ENCODE results near the gene BIRC2. TPM values are rescaled to one million over a fixed set of nuclear protein-coding genes. Genes with fewer than 3 reads are reported as not detected.
"Not testable (repeated sequence)": the region's sequence is repeated elsewhere in the genome, so short reads cannot be mapped to it uniquely, and the experiment has no call there.

Gene BIRC2
- total RNA-seq = 10 to 100 TPM; 33.0 to 46.7 TPM
- 10 to 100 TPM; 14.1 to 25.9 TPM for polyA plus RNA-seq

- peak within 1 kb of the TSS; percentile 76 to 96 (median 94) for H3K4me3 ChIP-seq (ENCODE audit: low read depth in 1 of 3, low read length in 3 of 3)
- H3K9ac ChIP-seq (ENCODE audit: low read depth in 1 of 2, low read length in 2 of 2) = peak within 1 kb of the TSS; percentile 86 to 94
- WGBS = under 1% methylated on average over 77 of the region's 77 CpGs
- H3K36me3 ChIP-seq (ENCODE audit: control insufficient read depth in 4 of 4, insufficient read depth in 3 of 4, low read depth in 1 of 4, low read length in 3 of 4) = peaks cover 0 to 9% (median 3%) of the 10 kb centered on the region in 4 donors
- TF ChIP-seq TAF1 (conservative IDR thresholded peaks at IDR 0.05) (peak; percentile 43), HNF4A (conservative IDR thresholded peaks at IDR 0.05) (peak in 1 of 2 donors; percentile 3), EGR1 (IDR thresholded peaks at IDR 0.05; ENCODE audit: low read depth in 2 of 2) (peak in 1 of 2 donors; percentile 28), REST (IDR thresholded peaks at IDR 0.05) (peak; percentile 83), NR2F2 (IDR thresholded peaks at IDR 0.05) (peak; percentile 84), RAD21 (IDR thresholded peaks at IDR 0.05) (peak; percentile 21 to 47), JUND (IDR thresholded peaks at IDR 0.05) (peak in 1 of 2 donors; percentile 29), ZBTB33 (IDR thresholded peaks at IDR 0.05) (no peak), HNF4G (IDR thresholded peaks at IDR 0.05) (no peak), MAX (IDR thresholded peaks at IDR 0.05) (no peak), FOXA2 (IDR thresholded peaks at IDR 0.05) (no peak), CTCF (IDR thresholded peaks at IDR 0.05; ENCODE audit: low read depth, low read length, missing input control) (peak; percentile 66), RXRA (IDR thresholded peaks at IDR 0.05) (peak; percentile 23 to 55), FOXA1 (IDR thresholded peaks at IDR 0.05) (no peak), ATF3 (IDR thresholded peaks at IDR 0.05) (peak; percentile 28), GABPA (IDR thresholded peaks at IDR 0.05 in 1 of 2, conservative IDR thresholded peaks at IDR 0.05 in 1 of 2) (peak in 1 of 2 donors; percentile 80), SP1 (IDR thresholded peaks at IDR 0.05) (peak; percentile 43), YY1 (IDR thresholded peaks at IDR 0.05) (peak; percentile 74)
- no peaks in the 10 kb centered on the region for H3K9me3 ChIP-seq (ENCODE audit: control insufficient read depth in 4 of 4, low read length in 3 of 4)
- H3K4me1 ChIP-seq (ENCODE audit: control insufficient read depth in 4 of 4, insufficient read depth in 4 of 4, low read length in 3 of 4) = peaks cover 3 to 25% (median 4%) of the 10 kb centered on the region in 4 donors
- peak; percentile 94 for DNase-seq (ENCODE audit: low spot score)
- peak within 1 kb of the TSS; percentile 92 to 96 for H3K27ac ChIP-seq (ENCODE audit: low read depth in 1 of 2, low read length in 2 of 2)
- H3K27me3 ChIP-seq (ENCODE audit: control insufficient read depth in 4 of 4, insufficient read depth in 4 of 4, low read length in 3 of 4) = no peaks in the 10 kb centered on the region
Measured at GRCh38 chr11:102346748-102347461, at the start of gene BIRC2. Gene BIRC2 (plus strand): TSS chr11:102347214. CDS start chr11:102349855, 2,641 bp downstream.

- H3K36me3 ChIP-seq (ENCODE audit: control insufficient read depth in 4 of 4, insufficient read depth in 3 of 4, low read depth in 1 of 4, low read length in 3 of 4); H3K4me3 ChIP-seq (ENCODE audit: low read depth in 1 of 3, low read length in 3 of 3); H3K9me3 ChIP-seq (ENCODE audit: control insufficient read depth in 4 of 4, low read length in 3 of 4); H3K27ac ChIP-seq (ENCODE audit: low read depth in 1 of 2, low read length in 2 of 2); H3K9ac ChIP-seq (ENCODE audit: low read depth in 1 of 2, low read length in 2 of 2); DNase-seq (ENCODE audit: low spot score); H3K27me3 ChIP-seq (ENCODE audit: control insufficient read depth in 4 of 4, insufficient read depth in 4 of 4, low read length in 3 of 4); H3K4me1 ChIP-seq (ENCODE audit: control insufficient read depth in 4 of 4, insufficient read depth in 4 of 4, low read length in 3 of 4): not testable (repeated sequence)
- WGBS = 66% methylated on average over 2 of the region's 2 CpGs
Measured at GRCh38 chr11:102300837-102301236, 46.2 kb upstream of the BIRC2 start.

Data from liver (tissue), 9 donors.